B cell (primary cell): ENCODE measurements around the gene RPL10A. TPM values are rescaled to one million over a fixed set of nuclear protein-coding genes. Genes with fewer than 3 reads are reported as not detected.

Experiments used
- ATAC-seq: fragments of 200-7000 bp; cut with Tn5 transposase; one replicate; pipeline ENCODE4 v1.10.0; 2021; ENCODE audit warnings: low read depth, mild to moderate bottlenecking, moderate number of reproducible peaks, moderate library complexity
- CTCF ChIA-PET: fragments of 350-600 bp; sonication (Branson Sonifier 250); formaldehyde crosslinking; loops from one replicate; lab custom pipeline; 2021; ENCODE audit warnings: antibody characterized with exemption, inconsistent platforms; lab: Charles Lee
- POLR2A ChIA-PET: fragments of 350-600 bp; sonication (Branson Sonifier 250); formaldehyde crosslinking; loops from one replicate; lab custom pipeline; 2021; ENCODE audit warnings: antibody characterized with exemption; lab: Charles Lee
- DNase-seq: peaks from one replicate; pipeline ENCODE4 v3.0.0; 2013
- H2AFZ ChIP-seq: 2 replicates; pipeline ENCODE4 v1.6.1; 2012; ENCODE audit warnings: mild to moderate bottlenecking, low read depth, low read length; ENCODE audit not compliant: insufficient read depth, poor library complexity, severe bottlenecking
- H3K27ac ChIP-seq, 2 donors: 1 replicate in 1 of 2; 2 replicates in 1 of 2; pipeline ENCODE4 v1.5.1; 2012 to 2013; ENCODE audit warnings: low read length in 2 of 2, mild to moderate bottlenecking in 2 of 2, moderate library complexity in 1 of 2
- H3K27me3 ChIP-seq, 4 experiments: fragments of 200-600 bp in 1 of 4; sonication (generic) in 1 of 4; replicated peaks in 1 of 4; 1 replicate in 2 of 4; 2 replicates in 2 of 4; pipeline versions ENCODE4 v1.6.1 to v1.7.0; 2013 to 2016; ENCODE audit warnings: low read length in 3 of 4, mild to moderate bottlenecking in 2 of 4, mixed read lengths in 1 of 4, moderate library complexity in 1 of 4; ENCODE audit not compliant: insufficient read depth in 4 of 4, control insufficient read depth in 3 of 4; ENCODE audit errors: control extremely low read depth in 1 of 4
- H3K36me3 ChIP-seq, 2 experiments: replicated peaks in 1 of 2; 1 replicate in 1 of 2; 2 replicates in 1 of 2; pipeline versions ENCODE4 v1.6.1 to v1.7.1; 2013; ENCODE audit warnings: low read length in 1 of 2; ENCODE audit not compliant: insufficient read depth in 2 of 2, control insufficient read depth in 1 of 2; ENCODE audit errors: control extremely low read depth in 1 of 2, extremely low read depth in 1 of 2
- H3K4me1 ChIP-seq, 2 donors: fragments of 200-600 bp in 1 of 2; sonication (generic) in 1 of 2; 1 replicate in 1 of 2; 2 replicates in 1 of 2; pipeline versions ENCODE4 v1.5.1 to v1.6.1; 2013 to 2017; ENCODE audit warnings: low read length in 2 of 2; ENCODE audit not compliant: control insufficient read depth in 2 of 2, insufficient read depth in 2 of 2
- H3K4me2 ChIP-seq: replicated peaks from 2 replicates; pipeline ENCODE3; 2012; ENCODE audit warnings: mild to moderate bottlenecking, low read depth, low read length; ENCODE audit not compliant: poor library complexity, severe bottlenecking
- H3K4me3 ChIP-seq, 5 experiments: fragments of 200-600 bp in 1 of 5; sonication (generic) in 1 of 5; 1 replicate in 3 of 5; 2 replicates in 2 of 5; pipeline versions ENCODE4 v1.5.1 to v1.7.0; 2011 to 2016; ENCODE audit warnings: low read length in 4 of 5, mild to moderate bottlenecking in 4 of 5, low read depth in 2 of 5, control low read depth in 1 of 5, moderate library complexity in 1 of 5; ENCODE audit not compliant: insufficient read depth in 1 of 5; ENCODE audit errors: control extremely low read depth in 1 of 5, extremely low read depth in 1 of 5
- H3K79me2 ChIP-seq: fragments of 200-600 bp; sonication (generic); one replicate; pipeline ENCODE4 v1.6.0; 2016; ENCODE audit warnings: low read length; ENCODE audit not compliant: control insufficient read depth, insufficient read depth
- H3K9ac ChIP-seq: fragments of 200-600 bp; sonication (generic); 2 replicates; pipeline ENCODE4 v1.6.1; 2017; ENCODE audit warnings: mild to moderate bottlenecking, low read length, moderate library complexity
- H3K9me3 ChIP-seq, 3 donors: one replicate each; pipeline versions ENCODE4 v1.6.1 to v1.7.1; 2013; ENCODE audit warnings: low read length in 2 of 3; ENCODE audit not compliant: control insufficient read depth in 2 of 3, insufficient read depth in 1 of 3; ENCODE audit errors: control extremely low read depth in 1 of 3
- H4K20me1 ChIP-seq: 2 replicates; pipeline ENCODE4 v1.6.0; 2012; ENCODE audit warnings: mild to moderate bottlenecking, low read length; ENCODE audit not compliant: insufficient read depth, control insufficient read depth, poor library complexity, severe bottlenecking
- H3K27ac Mint-ChIP-seq: one replicate; pipeline ENCODE4 v1.8.0; 2021; ENCODE audit warnings: mixed read lengths
- H3K27me3 Mint-ChIP-seq: one replicate; pipeline ENCODE4 v1.8.0; 2021; ENCODE audit warnings: mixed read lengths
- H3K4me1 Mint-ChIP-seq: one replicate; pipeline ENCODE4 v1.8.0; 2021; ENCODE audit warnings: mixed read lengths
- H3K4me3 Mint-ChIP-seq: one replicate; pipeline ENCODE4 v1.8.0; 2021; ENCODE audit warnings: mixed read lengths
- H3K9me3 Mint-ChIP-seq: one replicate; pipeline ENCODE4 v1.8.0; 2022; ENCODE audit warnings: mixed read lengths; ENCODE audit not compliant: insufficient read depth
- CTCF ChIP-seq: fragments of 200-600 bp; IDR thresholded peaks from one replicate; pipeline ENCODE4 v1.8.0; 2022; ENCODE audit warnings: antibody characterized with exemption, mild to moderate bottlenecking
- EZH2 ChIP-seq: IDR thresholded peaks from 2 replicates; pipeline ENCODE4 v1.6.1; 2012; ENCODE audit warnings: borderline replicate concordance, low read depth, mild to moderate bottlenecking, moderate library complexity, low read length; ENCODE audit not compliant: insufficient read depth, poor library complexity, severe bottlenecking
- WGBS: methylation state at CpG from one replicate; pipeline ENCODE4 v1.1.5; 2013; ENCODE audit warnings: missing lambda C conversion rate; ENCODE audit not compliant: insufficient coverage; 5-methylcytosine and 5-hydroxymethylcytosine counted together
- intact Hi-C: fragments of 100-400 bp; cut with micrococcal nuclease; formaldehyde crosslinking; loops from one replicate; pipeline ENCODE4 v1.10.0; 2022
- polyA plus RNA-seq: library from polyadenylated mRNA; depleted of rRNA; stranded (reverse); fragments of >200 nt; gene quantifications from 2 replicates; pipeline ENCODE4 v1.2.3, GENCODE V29; 2012
- total RNA-seq, 2 donors: library from RNA; stranded (reverse); fragments of 120-200 nt in 1 of 2; gene quantifications; 1 replicate in 1 of 2; 2 replicates in 1 of 2; pipeline versions ENCODE4 v1.2.3 to v1.2.4, GENCODE V29; 2013 to 2022

RPL10A gene
- total and polyA plus RNA-seq, 2 donors (not counting 1 experiment from before 2014, with no cell fraction given): 1,687 to 3,150 TPM

- WGBS: 64% methylated on average over 7 of the region's 7 CpGs
- ChIA-PET POLR2A (no interaction called here), CTCF (interaction anchor here (7.0 to 8.0 kb wide), 2 partner anchors 97 to 102 kb away, joined by 54 to 205 read pairs; partner anchors contain the start of gene PPARD)
- Histone ChIP-seq H3K27ac (no peak overlapping the region), H3K9me3 (no peaks in the 10 kb centered on the region), H3K36me3 (no peaks in the 10 kb centered on the region), H3K9ac (no peak overlapping the region), H3K4me3 (no peak overlapping the region), H2AFZ (no peak overlapping the region), H3K79me2 (no peaks in the 10 kb centered on the region), H3K27me3 (no peaks in the 10 kb centered on the region), H3K4me2 (no peak overlapping the region), H4K20me1 (no peaks in the 10 kb centered on the region), H3K4me1 (peaks cover 0 to 4% of the 10 kb centered on the region in 2 donors)
- Mint-ChIP-seq H3K27ac (no peak overlapping the region), H3K9me3 (no peaks in the 10 kb centered on the region), H3K4me3 (no peak overlapping the region), H3K4me1 (peaks cover 5% of the 10 kb centered on the region), H3K27me3 (no peaks in the 10 kb centered on the region)
- DNase-seq (no peak), ATAC-seq (no peak)
- intact Hi-C loops: no loop called here
- TF ChIP-seq CTCF (no peak), EZH2 (no peak)
These were observed 22.5 kb upstream of the RPL10A start for GRCh38 chr6:35445691-35446090.

GRCh38 chr6:35448191-35448590 lies 20.0 kb upstream of the RPL10A start:
- ATAC-seq: no peak
- ChIA-PET CTCF (interaction anchor here (1.0 to 11.4 kb wide), 15 partner anchors 11 to 159 kb away, joined by 3 to 205 read pairs (median 8); partner anchors contain the start of genes DEF6, PPARD and RPL10A), POLR2A (no interaction called here)
- no peaks in the 10 kb centered on the region for H3K27me3 Mint-ChIP-seq
- no peaks in the 10 kb centered on the region for H3K27me3 ChIP-seq
- H3K79me2 ChIP-seq: no peaks in the 10 kb centered on the region
- no peak for DNase-seq
- no peak overlapping the region for H3K27ac ChIP-seq
- H3K4me1 Mint-ChIP-seq: peaks cover 22% of the 10 kb centered on the region
- no peaks in the 10 kb centered on the region for H3K9me3 Mint-ChIP-seq
- H3K36me3 ChIP-seq: no peaks in the 10 kb centered on the region
- H2AFZ ChIP-seq: no peak overlapping the region
- H4K20me1 ChIP-seq: no peaks in the 10 kb centered on the region
- H3K4me2 ChIP-seq: no peak overlapping the region
- H3K9me3 ChIP-seq: no peaks in the 10 kb centered on the region
- peaks cover 11 to 19% of the 10 kb centered on the region in 2 donors for H3K4me1 ChIP-seq
- TF ChIP-seq EZH2: no peak
- no peak for TF ChIP-seq CTCF
- H3K4me3 ChIP-seq: no peak overlapping the region
- no peak overlapping the region for H3K9ac ChIP-seq
- WGBS: 89% methylated on average over 3 of the region's 7 CpGs
- H3K4me3 Mint-ChIP-seq: no peak overlapping the region
- H3K27ac Mint-ChIP-seq: no peak overlapping the region
- intact Hi-C loops: no loop called here
